Measurements from ENCODE around the gene CCPG1.

- TF ChIP-seq POLR2A (IDR thresholded peaks at IDR 0.05) (no peak), CTCF (IDR thresholded peaks at IDR 0.05) (no peak), EP300 (IDR thresholded peaks at IDR 0.05) (no peak)
Observed at GRCh38 chr15:55334371-55334770, 73.8 kb downstream of the CCPG1 start.
